ENCODE results near the gene CLIP1. TPM values are rescaled to one million over a fixed set of nuclear protein-coding genes. Genes with fewer than 3 reads are reported as not detected.
"Not testable (repeated sequence)": the region's sequence is repeated elsewhere in the genome, so short reads cannot be mapped to it uniquely, and the experiment has no call there.

CLIP1 gene
- total RNA-seq, 1 donor from 2014 or later = 21.9 TPM

- no peaks in the 10 kb centered on the region for H3K9me3 ChIP-seq (ENCODE audit: control insufficient read depth in 3 of 3, low read length in 3 of 3)
- H3K36me3 ChIP-seq (ENCODE audit: control insufficient read depth in 3 of 3, insufficient read depth in 3 of 3, low read length in 3 of 3) = no peaks in the 10 kb centered on the region
- peaks cover 0 to 10% (median 7%) of the 10 kb centered on the region in 3 donors for H3K4me1 ChIP-seq (ENCODE audit: control insufficient read depth in 3 of 3, insufficient read depth in 3 of 3, low read length in 3 of 3)
- H3K4me3 ChIP-seq (ENCODE audit: low read length in 3 of 3) = peak overlapping the region in 2 of 3 donors; percentile 39 to 54
- peak overlapping the region; percentile 46 for H3K27ac ChIP-seq (ENCODE audit: low read depth, low read length)
- no peaks in the 10 kb centered on the region for H3K27me3 ChIP-seq (ENCODE audit: control insufficient read depth in 3 of 3, insufficient read depth in 3 of 3, low read length in 3 of 3)
- peak overlapping the region in 2 of 3 donors; percentile 25 to 45 for H3K9ac ChIP-seq (ENCODE audit: low read depth in 1 of 3, low read length in 3 of 3)
Observed at GRCh38 chr12:122437656-122438121, 15.2 kb upstream of the CLIP1 start.

DNA sequence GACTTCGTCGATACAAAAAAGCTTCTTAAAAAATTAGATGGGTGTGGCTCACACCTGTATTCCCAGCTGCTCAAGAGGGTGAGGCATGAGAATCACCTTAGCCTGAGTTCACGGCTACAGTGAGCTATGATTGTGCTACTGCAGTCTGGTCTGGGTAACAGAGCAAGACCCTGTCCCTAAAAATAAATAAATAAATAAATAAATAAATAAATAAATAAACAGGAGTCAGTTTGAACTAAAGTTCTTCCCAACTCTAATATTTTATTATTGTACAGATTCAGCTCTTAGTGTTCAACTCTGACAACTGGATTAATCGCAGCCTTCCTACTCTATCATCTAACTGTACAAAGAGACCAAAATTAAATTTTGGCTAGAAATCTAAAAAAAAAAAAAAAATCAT lies 12.7 kb upstream of the CLIP1 start:
- no peak overlapping the region for H3K27ac ChIP-seq (ENCODE audit: low read depth, low read length)
- no peak overlapping the region for H3K4me3 ChIP-seq (ENCODE audit: low read length in 3 of 3)
- no peak overlapping the region for H3K9ac ChIP-seq (ENCODE audit: low read depth in 1 of 3, low read length in 3 of 3)
- no peaks in the 10 kb centered on the region for H3K9me3 ChIP-seq (ENCODE audit: control insufficient read depth in 3 of 3, low read length in 3 of 3)
- no peaks in the 10 kb centered on the region for H3K36me3 ChIP-seq (ENCODE audit: control insufficient read depth in 3 of 3, insufficient read depth in 3 of 3, low read length in 3 of 3)
- H3K4me1 ChIP-seq (ENCODE audit: control insufficient read depth in 3 of 3, insufficient read depth in 3 of 3, low read length in 3 of 3) = peaks cover 0 to 10% (median 7%) of the 10 kb centered on the region in 3 donors
- no peaks in the 10 kb centered on the region for H3K27me3 ChIP-seq (ENCODE audit: control insufficient read depth in 3 of 3, insufficient read depth in 3 of 3, low read length in 3 of 3)

GRCh38 chr12:122429043-122429442 lies 6.6 kb upstream of the CLIP1 start:
- not testable (repeated sequence) for H3K36me3 ChIP-seq (ENCODE audit: control insufficient read depth in 3 of 3, insufficient read depth in 3 of 3, low read length in 3 of 3); H3K4me1 ChIP-seq (ENCODE audit: control insufficient read depth in 3 of 3, insufficient read depth in 3 of 3, low read length in 3 of 3); H3K9me3 ChIP-seq (ENCODE audit: control insufficient read depth in 3 of 3, low read length in 3 of 3); H3K9ac ChIP-seq (ENCODE audit: low read depth in 1 of 3, low read length in 3 of 3); H3K27me3 ChIP-seq (ENCODE audit: control insufficient read depth in 3 of 3, insufficient read depth in 3 of 3, low read length in 3 of 3); H3K4me3 ChIP-seq (ENCODE audit: low read length in 3 of 3); H3K27ac ChIP-seq (ENCODE audit: low read depth, low read length)

- Histone ChIP-seq H3K9me3 (ENCODE audit: control insufficient read depth in 3 of 3, low read length in 3 of 3) (no peaks in the 10 kb centered on the region), H3K27me3 (ENCODE audit: control insufficient read depth in 3 of 3, insufficient read depth in 3 of 3, low read length in 3 of 3) (no peaks in the 10 kb centered on the region), H3K4me3 (ENCODE audit: low read length in 3 of 3) (no peak overlapping the region), H3K27ac (ENCODE audit: low read depth, low read length) (no peak overlapping the region), H3K9ac (ENCODE audit: low read depth in 1 of 3, low read length in 3 of 3) (no peak overlapping the region), H3K4me1 (ENCODE audit: control insufficient read depth in 3 of 3, insufficient read depth in 3 of 3, low read length in 3 of 3) (peaks cover 10 to 12% (median 11%) of the 10 kb centered on the region in 3 donors), H3K36me3 (ENCODE audit: control insufficient read depth in 3 of 3, insufficient read depth in 3 of 3, low read length in 3 of 3) (no peaks in the 10 kb centered on the region)
Observed at GRCh38 chr12:122427403-122427802, 4.9 kb upstream of the CLIP1 start.

GRCh38 chr12:122423258-122424165 lies 1.0 kb upstream of the CLIP1 start:
- Histone ChIP-seq H3K4me3 (ENCODE audit: low read length in 3 of 3) (peak overlapping the region; percentile 82 to 87 (median 86)), H3K27ac (ENCODE audit: low read depth, low read length) (peak overlapping the region; percentile 92), H3K9me3 (ENCODE audit: control insufficient read depth in 3 of 3, low read length in 3 of 3) (no peaks in the 10 kb centered on the region), H3K9ac (ENCODE audit: low read depth in 1 of 3, low read length in 3 of 3) (peak overlapping the region; percentile 82 to 93 (median 90)), H3K27me3 (ENCODE audit: control insufficient read depth in 3 of 3, insufficient read depth in 3 of 3, low read length in 3 of 3) (no peaks in the 10 kb centered on the region), H3K36me3 (ENCODE audit: control insufficient read depth in 3 of 3, insufficient read depth in 3 of 3, low read length in 3 of 3) (no peaks in the 10 kb centered on the region), H3K4me1 (ENCODE audit: control insufficient read depth in 3 of 3, insufficient read depth in 3 of 3, low read length in 3 of 3) (peaks cover 22 to 31% (median 23%) of the 10 kb centered on the region in 3 donors)

- H3K27me3 ChIP-seq (ENCODE audit: control insufficient read depth in 3 of 3, insufficient read depth in 3 of 3, low read length in 3 of 3) = no peaks in the 10 kb centered on the region
- H3K27ac ChIP-seq (ENCODE audit: low read depth, low read length) = peak overlapping the region; percentile 92
- H3K9ac ChIP-seq (ENCODE audit: low read depth in 1 of 3, low read length in 3 of 3) = peak overlapping the region; percentile 82 to 93 (median 90)
- H3K4me1 ChIP-seq (ENCODE audit: control insufficient read depth in 3 of 3, insufficient read depth in 3 of 3, low read length in 3 of 3) = peaks cover 28 to 38% (median 29%) of the 10 kb centered on the region in 3 donors
- H3K4me3 ChIP-seq (ENCODE audit: low read length in 3 of 3) = peak overlapping the region; percentile 82 to 87 (median 86)
- H3K36me3 ChIP-seq (ENCODE audit: control insufficient read depth in 3 of 3, insufficient read depth in 3 of 3, low read length in 3 of 3) = no peaks in the 10 kb centered on the region
- no peaks in the 10 kb centered on the region for H3K9me3 ChIP-seq (ENCODE audit: control insufficient read depth in 3 of 3, low read length in 3 of 3)
Observed at GRCh38 chr12:122422730-122423257, 325 bp upstream of the CLIP1 start.

DNA sequence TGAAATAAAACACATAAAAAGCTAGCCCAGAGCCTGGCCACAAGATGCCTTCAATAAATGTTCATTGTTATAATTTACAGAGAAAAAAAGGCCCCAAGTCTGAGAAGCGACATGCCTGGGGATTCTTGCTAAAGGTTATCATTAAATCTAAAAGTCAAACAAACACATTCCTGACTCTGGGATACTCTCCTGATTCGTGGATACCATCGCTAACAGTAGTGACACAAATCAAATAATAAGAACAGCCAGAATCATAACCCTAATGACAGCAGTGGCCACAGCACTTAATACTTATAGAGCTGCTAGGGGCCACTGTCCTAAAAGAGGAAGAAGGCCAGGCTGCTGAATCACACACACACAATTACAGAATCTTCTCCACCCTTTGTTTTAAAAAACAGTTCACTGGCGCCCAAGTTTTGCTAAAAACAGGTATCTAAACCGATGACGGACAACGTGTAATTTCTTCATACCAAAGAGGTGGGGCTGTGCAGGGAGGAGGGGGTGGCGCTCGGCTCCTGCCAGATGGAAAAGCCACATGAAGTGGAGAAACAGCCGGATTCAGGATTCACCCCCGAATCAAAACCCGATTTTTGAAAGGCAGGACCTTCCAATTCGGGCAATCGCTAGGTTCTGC lies 1.2 kb downstream of the CLIP1 start:
- H3K4me1 ChIP-seq (ENCODE audit: control insufficient read depth in 3 of 3, insufficient read depth in 3 of 3, low read length in 3 of 3) = peaks cover 29 to 39% (median 30%) of the 10 kb centered on the region in 3 donors
- peak overlapping the region; percentile 78 to 94 (median 91) for H3K4me3 ChIP-seq (ENCODE audit: low read length in 3 of 3)
- H3K36me3 ChIP-seq (ENCODE audit: control insufficient read depth in 3 of 3, insufficient read depth in 3 of 3, low read length in 3 of 3) = peaks cover 0 to 2% (median 0%) of the 10 kb centered on the region in 3 donors
- no peaks in the 10 kb centered on the region for H3K27me3 ChIP-seq (ENCODE audit: control insufficient read depth in 3 of 3, insufficient read depth in 3 of 3, low read length in 3 of 3)
- H3K27ac ChIP-seq (ENCODE audit: low read depth, low read length) = peak overlapping the region; percentile 98
- peak overlapping the region; percentile 95 to 99 (median 96) for H3K9ac ChIP-seq (ENCODE audit: low read depth in 1 of 3, low read length in 3 of 3)
- no peaks in the 10 kb centered on the region for H3K9me3 ChIP-seq (ENCODE audit: control insufficient read depth in 3 of 3, low read length in 3 of 3)

GRCh38 chr12:122420471-122421162 lies 1.9 kb downstream of the CLIP1 start:
- H3K36me3 ChIP-seq (ENCODE audit: control insufficient read depth in 3 of 3, insufficient read depth in 3 of 3, low read length in 3 of 3) = peaks cover 0 to 4% (median 0%) of the 10 kb centered on the region in 3 donors
- peaks cover 30 to 45% (median 31%) of the 10 kb centered on the region in 3 donors for H3K4me1 ChIP-seq (ENCODE audit: control insufficient read depth in 3 of 3, insufficient read depth in 3 of 3, low read length in 3 of 3)
- H3K27ac ChIP-seq (ENCODE audit: low read depth, low read length) = peak overlapping the region; percentile 98
- no peaks in the 10 kb centered on the region for H3K27me3 ChIP-seq (ENCODE audit: control insufficient read depth in 3 of 3, insufficient read depth in 3 of 3, low read length in 3 of 3)
- H3K4me3 ChIP-seq (ENCODE audit: low read length in 3 of 3) = peak overlapping the region; percentile 78 to 94 (median 91)
- peak overlapping the region; percentile 95 to 99 (median 96) for H3K9ac ChIP-seq (ENCODE audit: low read depth in 1 of 3, low read length in 3 of 3)
- H3K9me3 ChIP-seq (ENCODE audit: control insufficient read depth in 3 of 3, low read length in 3 of 3) = no peaks in the 10 kb centered on the region

- not testable (repeated sequence) for H3K27me3 ChIP-seq (ENCODE audit: control insufficient read depth in 3 of 3, insufficient read depth in 3 of 3, low read length in 3 of 3); H3K36me3 ChIP-seq (ENCODE audit: control insufficient read depth in 3 of 3, insufficient read depth in 3 of 3, low read length in 3 of 3); H3K9me3 ChIP-seq (ENCODE audit: control insufficient read depth in 3 of 3, low read length in 3 of 3); H3K4me3 ChIP-seq (ENCODE audit: low read length in 3 of 3); H3K9ac ChIP-seq (ENCODE audit: low read depth in 1 of 3, low read length in 3 of 3)
- Histone ChIP-seq H3K27ac (ENCODE audit: low read depth, low read length) (peak overlapping the region; percentile 98), H3K4me1 (ENCODE audit: control insufficient read depth in 3 of 3, insufficient read depth in 3 of 3, low read length in 3 of 3) (peaks cover 30 to 45% (median 33%) of the 10 kb centered on the region in 3 donors)
Observed at GRCh38 chr12:122419094-122419493, 3.4 kb downstream of the CLIP1 start.

All from skeletal muscle tissue (tissue), 4 donors.